Measurements from ENCODE around the gene MOB2.

The MOB2 gene

GRCh38 chr11:1503708-1504104 is 17.1 kb upstream of the MOB2 start:
- no peak for DNase-seq (ENCODE audit: low read depth)

GRCh38 chr11:1502954-1503707 is 16.6 kb upstream of the MOB2 start:
- DNase-seq (ENCODE audit: low read depth), result no peak

GRCh38 chr11:1502168-1502953 is 15.8 kb upstream of the MOB2 start:
- DNase-seq (ENCODE audit: low read depth), result no peak

- no peak for DNase-seq (ENCODE audit: low read depth)
These were observed 15.0 kb upstream of the MOB2 start for GRCh38 chr11:1501421-1502167.

GRCh38 chr11:1500466-1501420 is 14.2 kb upstream of the MOB2 start:
- no peak for DNase-seq (ENCODE audit: low read depth)

- DNase-seq (ENCODE audit: low read depth), result no peak
These were observed 13.3 kb upstream of the MOB2 start for GRCh38 chr11:1499899-1500298.

GRCh38 chr11:1499261-1499890 is 12.8 kb upstream of the MOB2 start:
- no peak for DNase-seq (ENCODE audit: low read depth)

GRCh38 chr11:1498262-1498661 is 11.7 kb upstream of the MOB2 start:
- DNase-seq (ENCODE audit: low read depth), result no peak

GRCh38 chr11:1497600-1497999 is 11.0 kb upstream of the MOB2 start:
- no peak for DNase-seq (ENCODE audit: low read depth)

- DNase-seq (ENCODE audit: low read depth), result no peak
These were observed 10.1 kb upstream of the MOB2 start for GRCh38 chr11:1496761-1497095.

- no peak for DNase-seq (ENCODE audit: low read depth)
These were observed 9.6 kb upstream of the MOB2 start for GRCh38 chr11:1496091-1496760.

- DNase-seq (ENCODE audit: low read depth), result no peak
These were observed 8.1 kb upstream of the MOB2 start for GRCh38 chr11:1494650-1495049.

GRCh38 chr11:1493650-1494244 is 7.2 kb upstream of the MOB2 start:
- DNase-seq (ENCODE audit: low read depth), result no peak

- DNase-seq (ENCODE audit: low read depth), result no peak
These were observed 4.8 kb upstream of the MOB2 start for GRCh38 chr11:1491379-1491778.

- DNase-seq (ENCODE audit: low read depth), result no peak
These were observed 4.1 kb upstream of the MOB2 start for GRCh38 chr11:1490651-1491050.

GRCh38 chr11:1488575-1489180 is 2.1 kb upstream of the MOB2 start:
- no peak for DNase-seq (ENCODE audit: low read depth)

GRCh38 chr11:1487851-1488574 is 1.4 kb upstream of the MOB2 start:
- no peak for DNase-seq (ENCODE audit: low read depth)

- DNase-seq (ENCODE audit: low read depth), result no peak
These were observed 692 bp upstream of the MOB2 start for GRCh38 chr11:1487091-1487850.

GRCh38 chr11:1485504-1485885 is 1.1 kb downstream of the MOB2 start:
- DNase-seq (ENCODE audit: low read depth), result no peak
